PC-3 (cell line): ENCODE results near the gene PKD1L1. TPM values are rescaled to one million over a fixed set of nuclear protein-coding genes. Genes with fewer than 3 reads are reported as not detected.
A peak's percentile ranks its signal among the peaks of the same experiment; 100 is the strongest.

ENCODE experiments used
- ATAC-seq: fragments of 200-7000 bp; cut with Tn5 transposase; 2 replicates; pipeline ENCODE4 v1.9.1; 2020; ENCODE audit warnings: mild to moderate bottlenecking, moderate library complexity
- BruUV-seq: library from RNA; stranded (reverse); fragments of 400-500 nt; replicated peaks from 2 replicates; lab custom pipeline; 2021; lab: Mats Ljungman, UMichigan
- CTCF ChIA-PET: fragments of 300-600 bp; sonication (Branson Sonifier 250); formaldehyde crosslinking; loops from one replicate; lab custom pipeline; 2022; ENCODE audit warnings: antibody characterized with exemption; lab: Charles Lee
- POLR2A ChIA-PET: fragments of 300-600 bp; sonication (Branson Sonifier 250); formaldehyde crosslinking; loops from one replicate; lab custom pipeline; 2022; ENCODE audit warnings: antibody characterized with exemption; ENCODE audit not compliant: unreplicated experiment; lab: Charles Lee
- DNase-seq: peaks from one replicate; pipeline ENCODE4 v3.0.0-alpha.2; 2015
- H2AFZ ChIP-seq: fragments of 300-600 bp; sonication (generic); 2 replicates; pipeline ENCODE4 v1.6.0; 2016; ENCODE audit warnings: antibody characterized with exemption, low read length
- H3F3A ChIP-seq: fragments of 300-600 bp; sonication (generic); one replicate; pipeline ENCODE4 v1.6.0; 2017; ENCODE audit warnings: antibody characterized with exemption, low read length, control low read depth, mild to moderate bottlenecking; ENCODE audit not compliant: unreplicated experiment
- H3K27ac ChIP-seq: fragments of 300-600 bp; sonication (generic); 2 replicates; pipeline ENCODE4 v1.5.1; 2016; ENCODE audit warnings: mild to moderate bottlenecking, low read length
- H3K27me3 ChIP-seq: fragments of 300-600 bp; sonication (generic); 2 replicates; pipeline ENCODE4 v1.6.1; 2016; ENCODE audit warnings: low read length, mixed read lengths
- H3K36me3 ChIP-seq: fragments of 300-600 bp; sonication (generic); 2 replicates; pipeline ENCODE4 v1.6.1; 2016; ENCODE audit warnings: low read depth, mixed run types, low read length, mixed read lengths
- H3K4me1 ChIP-seq: fragments of 300-600 bp; sonication (generic); 2 replicates; pipeline ENCODE4 v1.5.1; 2016; ENCODE audit warnings: low read length; ENCODE audit not compliant: insufficient read depth
- H3K4me2 ChIP-seq: fragments of 300-600 bp; sonication (generic); 2 replicates; pipeline ENCODE4 v1.6.0; 2016; ENCODE audit warnings: low read length
- H3K4me3 ChIP-seq: fragments of 300-600 bp; sonication (generic); 2 replicates; pipeline ENCODE4 v1.5.1; 2016; ENCODE audit warnings: mild to moderate bottlenecking, low read length, mixed read lengths
- H3K79me2 ChIP-seq: fragments of 300-600 bp; sonication (generic); 2 replicates; pipeline ENCODE4 v1.6.1; 2017; ENCODE audit warnings: low read length, mixed read lengths
- H3K9ac ChIP-seq: fragments of 300-600 bp; sonication (generic); 2 replicates; pipeline ENCODE4 v1.6.0; 2016; ENCODE audit warnings: mild to moderate bottlenecking, low read length
- H3K9me2 ChIP-seq: fragments of 300-600 bp; sonication (generic); replicated peaks from 2 replicates; pipeline ENCODE4 v1.6.1; 2016; ENCODE audit warnings: mixed run types, low read length, mixed read lengths
- H3K9me3 ChIP-seq: fragments of 300-600 bp; sonication (generic); 2 replicates; pipeline ENCODE4 v1.6.1; 2016; ENCODE audit warnings: low read length, mixed read lengths
- H4K20me1 ChIP-seq: fragments of 300-600 bp; sonication (generic); 2 replicates; pipeline ENCODE4 v1.6.1; 2016; ENCODE audit warnings: low read length, mixed read lengths
- EZH2 ChIP-seq: fragments of 300-600 bp; sonication (generic); IDR thresholded peaks from one replicate; pipeline ENCODE4 v1.6.1; 2017; ENCODE audit warnings: antibody characterized with exemption, mild to moderate bottlenecking, low read length; ENCODE audit not compliant: unreplicated experiment
- EZH2phosphoT487 ChIP-seq: fragments of 300-600 bp; sonication (generic); IDR thresholded peaks from 2 replicates; pipeline ENCODE4 v1.6.1; 2018; ENCODE audit warnings: mild to moderate bottlenecking, antibody characterized with exemption, low read length, borderline replicate concordance
- intact Hi-C: fragments of 100-400 bp; cut with micrococcal nuclease; formaldehyde crosslinking; loops from 2 replicates; pipeline ENCODE4 v1.9.0; 2023
- total RNA-seq: library from RNA; depleted of rRNA; stranded (reverse); fragments of >200 nt; gene quantifications from 2 replicates; pipeline ENCODE4 v1.2.3, GENCODE V29; 2014
- TF ChIP-seq, protein P1 (sequence below): fragments of 300-600 bp; sonication (generic); conservative IDR thresholded peaks from 2 replicates; pipeline ENCODE4 v1.5.1; 2017; ENCODE audit warnings: antibody characterized with exemption, low read depth, mild to moderate bottlenecking, low read length

PKD1L1 gene
- total RNA-seq, 1 experiment from 2014 or later, result 0.04 TPM

GRCh38 chr7:47978790-47979144 is 30.5 kb upstream of the PKD1L1 start:
- ChIA-PET CTCF (no interaction called here), POLR2A (interaction anchor here (0.6 kb wide), 1 partner anchor 195 kb away, joined by 4 read pairs; no protein-coding TSS in a partner anchor)
- Histone ChIP-seq H2AFZ (peak overlapping the region; percentile 66), H3K4me3 (peak overlapping the region; percentile 90), H3K9me3 (no peaks in the 10 kb centered on the region), H3K4me1 (peaks cover 10% of the 10 kb centered on the region), H3F3A (no peaks in the 10 kb centered on the region), H3K4me2 (peak overlapping the region; percentile 99), H3K9me2 (no peaks in the 10 kb centered on the region), H3K27me3 (no peaks in the 10 kb centered on the region), H3K79me2 (peaks cover 20% of the 10 kb centered on the region), H4K20me1 (no peaks in the 10 kb centered on the region), H3K36me3 (peaks cover 32% of the 10 kb centered on the region), H3K9ac (peak overlapping the region; percentile 85), H3K27ac (peak overlapping the region; percentile 53)
- BruUV-seq, result TSS peak; percentile 48
- ATAC-seq (no peak), DNase-seq (no peak)
- TF ChIP-seq EZH2, result no peak
- TF ChIP-seq, protein P1, sequence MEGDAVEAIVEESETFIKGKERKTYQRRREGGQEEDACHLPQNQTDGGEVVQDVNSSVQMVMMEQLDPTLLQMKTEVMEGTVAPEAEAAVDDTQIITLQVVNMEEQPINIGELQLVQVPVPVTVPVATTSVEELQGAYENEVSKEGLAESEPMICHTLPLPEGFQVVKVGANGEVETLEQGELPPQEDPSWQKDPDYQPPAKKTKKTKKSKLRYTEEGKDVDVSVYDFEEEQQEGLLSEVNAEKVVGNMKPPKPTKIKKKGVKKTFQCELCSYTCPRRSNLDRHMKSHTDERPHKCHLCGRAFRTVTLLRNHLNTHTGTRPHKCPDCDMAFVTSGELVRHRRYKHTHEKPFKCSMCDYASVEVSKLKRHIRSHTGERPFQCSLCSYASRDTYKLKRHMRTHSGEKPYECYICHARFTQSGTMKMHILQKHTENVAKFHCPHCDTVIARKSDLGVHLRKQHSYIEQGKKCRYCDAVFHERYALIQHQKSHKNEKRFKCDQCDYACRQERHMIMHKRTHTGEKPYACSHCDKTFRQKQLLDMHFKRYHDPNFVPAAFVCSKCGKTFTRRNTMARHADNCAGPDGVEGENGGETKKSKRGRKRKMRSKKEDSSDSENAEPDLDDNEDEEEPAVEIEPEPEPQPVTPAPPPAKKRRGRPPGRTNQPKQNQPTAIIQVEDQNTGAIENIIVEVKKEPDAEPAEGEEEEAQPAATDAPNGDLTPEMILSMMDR, result no peak
- TF ChIP-seq EZH2phosphoT487, result no peak
- intact Hi-C loops, result loop anchor here (2.0 kb wide), 2 partner anchors 56 to 110 kb away; partner anchors contain the start of genes C7orf57 and UPP1

- H3K36me3 ChIP-seq, result peaks cover 46% of the 10 kb centered on the region
- CTCF ChIA-PET, result interaction anchor here (0.8 kb wide), 1 partner anchor 22 kb away, joined by 5 read pairs; no protein-coding TSS in a partner anchor
Observed at GRCh38 chr7:47973739-47974138, 25.5 kb upstream of the PKD1L1 start.

DNA sequence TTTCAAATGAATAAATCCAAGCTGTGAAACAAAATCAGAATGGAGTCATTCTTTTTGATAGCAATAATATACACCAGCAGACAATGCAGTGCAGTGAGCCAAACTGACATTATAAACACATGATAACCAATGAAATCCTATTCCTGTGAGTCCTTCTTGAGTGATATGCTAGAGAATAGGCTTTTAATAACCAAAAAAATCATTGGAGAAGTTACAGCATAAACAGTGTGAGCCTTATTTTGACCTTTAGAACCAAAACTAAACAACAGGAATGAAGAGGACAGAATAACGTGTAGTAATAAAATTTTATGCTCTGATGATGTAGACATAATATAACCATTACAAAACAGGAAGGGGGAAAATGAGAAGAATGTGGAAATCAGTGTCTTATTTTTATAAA is 22.5 kb upstream of the PKD1L1 start:
- TF ChIP-seq EZH2phosphoT487 (no peak), EZH2 (no peak)
- TF ChIP-seq, protein P1, result no peak
- no TSS peak for BruUV-seq
- no peaks in the 10 kb centered on the region for H3K9me3 ChIP-seq
- H3K27ac ChIP-seq, result no peak overlapping the region
- H2AFZ ChIP-seq, result no peak overlapping the region
- no peak for ATAC-seq
- ChIA-PET POLR2A (no interaction called here), CTCF (no interaction called here)
- no peaks in the 10 kb centered on the region for H3K27me3 ChIP-seq
- H3K4me2 ChIP-seq, result no peak overlapping the region
- H3F3A ChIP-seq, result no peaks in the 10 kb centered on the region
- peaks cover 5% of the 10 kb centered on the region; the same call in 1 of the 2 replicates for H3K4me1 ChIP-seq
- DNase-seq, result no peak
- no peak overlapping the region for H3K9ac ChIP-seq
- peaks cover 45% of the 10 kb centered on the region for H3K36me3 ChIP-seq
- intact Hi-C loops, result no loop called here
- no peaks in the 10 kb centered on the region for H3K9me2 ChIP-seq
- H4K20me1 ChIP-seq, result no peaks in the 10 kb centered on the region
- H3K4me3 ChIP-seq, result no peak overlapping the region
- H3K79me2 ChIP-seq, result no peaks in the 10 kb centered on the region

More at GRCh38 chr7:47973739-47974138, 25.5 kb upstream of the PKD1L1 start:
- Histone ChIP-seq H3K4me1 (peaks cover 14% of the 10 kb centered on the region), H3K9me3 (no peaks in the 10 kb centered on the region), H3K9ac (no peak overlapping the region), H3K27me3 (no peaks in the 10 kb centered on the region), H3K9me2 (no peaks in the 10 kb centered on the region), H4K20me1 (no peaks in the 10 kb centered on the region), H3K4me3 (no peak overlapping the region), H3K79me2 (peaks cover 18% of the 10 kb centered on the region), H2AFZ (no peak overlapping the region), H3K4me2 (no peak overlapping the region), H3K27ac (no peak overlapping the region), H3F3A (no peaks in the 10 kb centered on the region)
- BruUV-seq, result no TSS peak
- POLR2A ChIA-PET, result interaction anchor here (0.6 kb wide), 1 partner anchor 119 kb away, joined by 5 read pairs; no protein-coding TSS in a partner anchor
- TF ChIP-seq, protein P1, result no peak
- TF ChIP-seq EZH2phosphoT487 (no peak), EZH2 (no peak)
- ATAC-seq (no peak), DNase-seq (no peak)
- intact Hi-C loops, result no loop called here
